ENCODE data around the gene FBXL4. TPM values are rescaled to one million over a fixed set of nuclear protein-coding genes. Genes with fewer than 3 reads are reported as not detected.

The FBXL4 gene
- total RNA-seq, 2 experiments from 2014 or later: 14.5 to 20.9 TPM

DNA sequence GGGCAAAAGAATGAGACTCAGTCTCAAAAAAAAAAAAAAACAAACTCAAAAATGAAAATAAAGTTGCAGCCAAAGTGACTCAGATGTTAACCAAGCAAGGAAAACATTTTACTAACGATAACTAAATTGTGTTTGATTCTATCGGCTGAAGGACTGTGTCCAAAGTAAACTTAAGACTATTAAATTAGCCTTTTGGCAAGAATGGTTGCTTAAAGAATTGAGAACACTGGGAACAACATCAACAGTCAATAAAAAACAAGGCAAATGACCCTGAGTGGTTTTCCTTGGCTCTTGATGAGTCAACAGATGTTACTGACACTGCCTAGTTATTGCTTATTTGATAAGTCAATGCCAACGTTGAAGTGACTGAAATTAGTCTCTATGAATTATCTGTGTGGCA, 76.7 kb downstream of the FBXL4 start:
- H3K79me2 ChIP-seq (ENCODE audit: insufficient read depth, low read depth, low read length): no peaks in the 10 kb centered on the region
- H3K4me1 ChIP-seq (ENCODE audit: insufficient read depth, low read length, poor library complexity, severe bottlenecking): no peaks in the 10 kb centered on the region
- no peak for TF ChIP-seq EZH2phosphoT487 (IDR thresholded peaks at IDR 0.05; ENCODE audit: borderline replicate concordance, low read depth, low read length)
- TF ChIP-seq, protein P1, sequence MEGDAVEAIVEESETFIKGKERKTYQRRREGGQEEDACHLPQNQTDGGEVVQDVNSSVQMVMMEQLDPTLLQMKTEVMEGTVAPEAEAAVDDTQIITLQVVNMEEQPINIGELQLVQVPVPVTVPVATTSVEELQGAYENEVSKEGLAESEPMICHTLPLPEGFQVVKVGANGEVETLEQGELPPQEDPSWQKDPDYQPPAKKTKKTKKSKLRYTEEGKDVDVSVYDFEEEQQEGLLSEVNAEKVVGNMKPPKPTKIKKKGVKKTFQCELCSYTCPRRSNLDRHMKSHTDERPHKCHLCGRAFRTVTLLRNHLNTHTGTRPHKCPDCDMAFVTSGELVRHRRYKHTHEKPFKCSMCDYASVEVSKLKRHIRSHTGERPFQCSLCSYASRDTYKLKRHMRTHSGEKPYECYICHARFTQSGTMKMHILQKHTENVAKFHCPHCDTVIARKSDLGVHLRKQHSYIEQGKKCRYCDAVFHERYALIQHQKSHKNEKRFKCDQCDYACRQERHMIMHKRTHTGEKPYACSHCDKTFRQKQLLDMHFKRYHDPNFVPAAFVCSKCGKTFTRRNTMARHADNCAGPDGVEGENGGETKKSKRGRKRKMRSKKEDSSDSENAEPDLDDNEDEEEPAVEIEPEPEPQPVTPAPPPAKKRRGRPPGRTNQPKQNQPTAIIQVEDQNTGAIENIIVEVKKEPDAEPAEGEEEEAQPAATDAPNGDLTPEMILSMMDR (conservative IDR thresholded peaks at IDR 0.05; ENCODE audit: low read length): no peak
- H3K9me3 ChIP-seq (ENCODE audit: low read length): no peaks in the 10 kb centered on the region
- CTCF ChIA-PET (ENCODE audit: unreplicated experiment): no interaction called here
- no peak overlapping the region for H3K4me2 ChIP-seq (ENCODE audit: low read length)
- no peaks in the 10 kb centered on the region for H4K20me1 ChIP-seq (ENCODE audit: insufficient read depth, low read length)
- intact Hi-C loops (cut with micrococcal nuclease; ENCODE audit: unreplicated experiment): no loop called here
- no peak overlapping the region for H3K27ac ChIP-seq (ENCODE audit: low read depth, low read length, poor library complexity, severe bottlenecking)
- DNase-seq (ENCODE audit: low spot score): no peak
- no peak overlapping the region for H3K4me3 ChIP-seq (ENCODE audit: low read depth, low read length, poor library complexity, severe bottlenecking)
- H3K9me2 ChIP-seq (ENCODE audit: insufficient read depth, low read length): no peaks in the 10 kb centered on the region
- TSS peak; percentile 35 for BruUV-seq (replicated peaks)
- no peak overlapping the region for H2AFZ ChIP-seq (ENCODE audit: low read length)
- POLR2A ChIA-PET: interaction anchor here (0.6 kb wide), 1 partner anchor 976 kb away, joined by 3 read pairs; no protein-coding TSS in a partner anchor
- H3K36me3 ChIP-seq (ENCODE audit: insufficient read depth, low read length): peaks cover 23% of the 10 kb centered on the region

DNA sequence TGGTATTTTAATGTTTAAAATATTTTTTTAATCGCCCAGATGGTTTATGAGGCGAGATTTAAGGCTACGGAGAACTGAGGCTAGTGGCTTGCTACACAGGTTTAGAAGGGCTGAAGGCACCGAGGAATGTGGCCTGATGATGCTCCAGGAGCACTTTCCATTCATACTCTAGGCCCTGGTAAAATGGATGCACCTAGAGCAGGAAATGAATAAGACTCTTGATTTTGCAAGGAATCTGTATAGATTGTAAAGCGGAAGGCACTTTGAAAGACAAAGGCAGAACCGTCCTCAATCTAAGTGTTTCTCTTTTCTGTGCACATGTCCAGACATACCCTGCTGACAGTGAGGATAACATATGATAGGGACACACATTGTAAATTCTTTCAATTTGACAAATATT, 83.2 kb downstream of the FBXL4 start:
- Histone ChIP-seq H2AFZ (ENCODE audit: low read length) (no peak overlapping the region), H4K20me1 (ENCODE audit: insufficient read depth, low read length) (no peaks in the 10 kb centered on the region), H3K36me3 (ENCODE audit: insufficient read depth, low read length) (no peaks in the 10 kb centered on the region; the same call in 1 of the 2 replicates), H3K9me3 (ENCODE audit: low read length) (no peaks in the 10 kb centered on the region), H3K27ac (ENCODE audit: low read depth, low read length, poor library complexity, severe bottlenecking) (no peak overlapping the region), H3K79me2 (ENCODE audit: insufficient read depth, low read depth, low read length) (no peaks in the 10 kb centered on the region), H3K4me1 (ENCODE audit: insufficient read depth, low read length, poor library complexity, severe bottlenecking) (no peaks in the 10 kb centered on the region), H3K4me3 (ENCODE audit: low read depth, low read length, poor library complexity, severe bottlenecking) (no peak overlapping the region), H3K4me2 (ENCODE audit: low read length) (no peak overlapping the region), H3K9me2 (ENCODE audit: insufficient read depth, low read length) (no peaks in the 10 kb centered on the region)
- DNase-seq (ENCODE audit: low spot score): no peak
- TF ChIP-seq EZH2phosphoT487 (IDR thresholded peaks at IDR 0.05; ENCODE audit: borderline replicate concordance, low read depth, low read length): no peak
- TF ChIP-seq, protein P1 (conservative IDR thresholded peaks at IDR 0.05; ENCODE audit: low read length): no peak
- POLR2A ChIA-PET: interaction anchor here (1.5 kb wide), 1 partner anchor 40 kb away, joined by 7 read pairs; no protein-coding TSS in a partner anchor
- intact Hi-C loops (cut with micrococcal nuclease; ENCODE audit: unreplicated experiment): no loop called here
- no TSS peak for BruUV-seq (replicated peaks)
- CTCF ChIA-PET (ENCODE audit: unreplicated experiment): no interaction called here

DNA sequence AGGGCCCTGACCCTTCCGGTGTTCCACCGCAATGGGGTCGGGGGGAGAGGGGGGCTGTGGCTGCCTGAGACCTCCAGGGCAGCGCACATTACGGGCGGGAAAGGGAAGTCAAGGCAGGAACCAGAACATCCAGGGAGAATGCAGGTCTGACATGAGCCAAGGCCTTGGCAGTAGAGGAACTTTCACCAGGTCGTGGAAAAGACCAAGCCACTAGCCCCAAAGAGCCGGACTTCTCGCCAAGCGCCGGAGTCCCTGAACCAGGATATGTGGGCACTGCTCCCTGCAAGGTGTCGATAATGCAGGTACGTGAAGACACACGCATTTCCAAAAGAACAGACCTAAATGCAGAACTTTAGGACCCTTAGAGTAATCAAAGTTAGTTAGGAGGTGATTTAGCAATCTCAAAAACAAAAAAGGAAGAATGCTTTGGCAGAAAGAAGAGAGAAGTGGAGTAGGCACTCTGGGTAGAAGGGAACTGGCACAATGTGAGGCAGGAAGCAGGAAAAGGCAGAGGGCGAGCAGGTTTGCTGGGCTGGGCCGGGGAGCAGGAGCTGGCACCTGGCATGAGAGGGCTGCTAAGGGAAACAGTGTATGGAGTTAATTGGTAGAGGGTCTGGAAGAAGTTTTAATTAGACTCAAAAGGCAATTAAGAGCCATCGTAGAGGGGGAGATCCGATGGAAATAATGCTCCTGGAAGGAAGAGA, 99.1 kb downstream of the FBXL4 start:
- Histone ChIP-seq H3K27ac (ENCODE audit: low read depth, low read length, poor library complexity, severe bottlenecking) (no peak overlapping the region), H3K9me3 (ENCODE audit: low read length) (no peaks in the 10 kb centered on the region), H3K4me1 (ENCODE audit: insufficient read depth, low read length, poor library complexity, severe bottlenecking) (peaks cover 12% of the 10 kb centered on the region), H3K36me3 (ENCODE audit: insufficient read depth, low read length) (no peaks in the 10 kb centered on the region), H4K20me1 (ENCODE audit: insufficient read depth, low read length) (no peaks in the 10 kb centered on the region), H3K79me2 (ENCODE audit: insufficient read depth, low read depth, low read length) (no peaks in the 10 kb centered on the region), H3K4me2 (ENCODE audit: low read length) (no peak overlapping the region), H2AFZ (ENCODE audit: low read length) (no peak overlapping the region), H3K9me2 (ENCODE audit: insufficient read depth, low read length) (no peaks in the 10 kb centered on the region), H3K4me3 (ENCODE audit: low read depth, low read length, poor library complexity, severe bottlenecking) (no peak overlapping the region)
- ChIA-PET POLR2A (no interaction called here), CTCF (ENCODE audit: unreplicated experiment) (no interaction called here)
- no TSS peak for BruUV-seq (replicated peaks)
- intact Hi-C loops (cut with micrococcal nuclease; ENCODE audit: unreplicated experiment): no loop called here
- no peak for DNase-seq (ENCODE audit: low spot score)
- TF ChIP-seq, protein P1 (conservative IDR thresholded peaks at IDR 0.05; ENCODE audit: low read length): no peak
- no peak for TF ChIP-seq EZH2phosphoT487 (IDR thresholded peaks at IDR 0.05; ENCODE audit: borderline replicate concordance, low read depth, low read length)
